ENCODE results near the gene HS3ST4. TPM values are rescaled to one million over a fixed set of nuclear protein-coding genes. Genes with fewer than 3 reads are reported as not detected.

Gene HS3ST4
- total RNA-seq, 4 donors from 2014 or later: not detected

GRCh38 chr16:25877103-25877502 lies 185.3 kb downstream of the HS3ST4 start:
- no peak overlapping the region for H3K4me3 ChIP-seq
- no peaks in the 10 kb centered on the region for H3K4me1 ChIP-seq
- TF ChIP-seq CTCF (IDR thresholded peaks at IDR 0.05) (no peak), POLR2A (IDR thresholded peaks at IDR 0.05) (no peak)
- no peaks in the 10 kb centered on the region for H3K36me3 ChIP-seq
- H3K27ac ChIP-seq: no peak overlapping the region
- H3K9me3 ChIP-seq: no peaks in the 10 kb centered on the region
- DNase-seq: no peak
- no peaks in the 10 kb centered on the region for H3K27me3 ChIP-seq

GRCh38 chr16:25886598-25886997 lies 194.8 kb downstream of the HS3ST4 start:
- Histone ChIP-seq H3K4me3 (no peak overlapping the region), H3K27me3 (no peaks in the 10 kb centered on the region), H3K36me3 (no peaks in the 10 kb centered on the region), H3K4me1 (no peaks in the 10 kb centered on the region), H3K9me3 (no peaks in the 10 kb centered on the region), H3K27ac (no peak overlapping the region)
- no peak for DNase-seq
- no peak for TF ChIP-seq CTCF (IDR thresholded peaks at IDR 0.05)
- TF ChIP-seq POLR2A (IDR thresholded peaks at IDR 0.05): no peak

- Histone ChIP-seq H3K27me3 (no peaks in the 10 kb centered on the region), H3K4me1 (no peaks in the 10 kb centered on the region), H3K27ac (no peak overlapping the region), H3K4me3 (no peak overlapping the region), H3K36me3 (no peaks in the 10 kb centered on the region), H3K9me3 (no peaks in the 10 kb centered on the region)
- TF ChIP-seq CTCF (IDR thresholded peaks at IDR 0.05) (no peak), POLR2A (IDR thresholded peaks at IDR 0.05) (no peak)
- no peak for DNase-seq
Observed at GRCh38 chr16:25888868-25889267, 197.1 kb downstream of the HS3ST4 start.

DNA sequence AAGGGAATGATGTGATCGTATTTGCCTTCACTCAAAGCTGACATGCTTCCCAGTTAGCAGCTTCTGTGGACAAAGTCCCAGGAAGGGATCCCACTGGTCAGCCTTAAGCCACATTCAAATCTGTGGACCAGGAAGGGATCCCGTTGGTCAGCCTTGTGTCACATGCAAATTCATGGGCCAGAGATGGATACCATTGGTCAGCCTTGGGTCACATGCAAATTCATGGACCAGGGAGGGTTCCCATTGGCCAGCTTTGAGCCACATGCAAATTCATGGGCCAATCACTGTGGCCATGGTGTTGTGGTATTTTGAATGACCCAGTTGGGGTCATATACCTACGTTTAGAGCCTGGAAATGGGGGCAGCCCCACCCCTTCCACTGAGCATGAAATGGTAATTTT lies 201.6 kb downstream of the HS3ST4 start:
- no peaks in the 10 kb centered on the region for H3K9me3 ChIP-seq
- no peaks in the 10 kb centered on the region for H3K4me1 ChIP-seq
- no peaks in the 10 kb centered on the region for H3K27me3 ChIP-seq
- H3K27ac ChIP-seq: no peak overlapping the region
- no peak overlapping the region for H3K4me3 ChIP-seq
- H3K36me3 ChIP-seq: no peaks in the 10 kb centered on the region
- no peak for DNase-seq
- TF ChIP-seq POLR2A (IDR thresholded peaks at IDR 0.05) (no peak), CTCF (IDR thresholded peaks at IDR 0.05) (no peak)

DNA sequence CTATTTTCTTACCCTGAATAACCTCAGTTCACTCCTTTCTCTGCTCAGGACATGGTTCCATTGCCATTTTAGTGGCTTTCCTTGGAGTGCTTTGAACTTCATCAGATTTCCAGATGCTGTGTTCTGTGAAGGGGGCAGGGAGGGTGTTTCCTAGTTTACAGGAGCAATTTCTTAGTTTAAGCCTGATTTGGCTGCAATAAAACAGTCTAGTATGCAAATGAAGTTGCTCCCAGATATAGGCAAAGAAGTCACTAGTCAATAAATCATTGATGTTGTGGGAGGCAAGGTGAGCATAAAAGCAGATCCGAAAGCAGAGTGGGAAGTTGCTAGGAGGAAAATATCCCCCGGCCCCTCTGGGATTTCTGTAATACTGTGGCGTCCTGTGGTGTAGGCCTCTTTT lies 202.3 kb downstream of the HS3ST4 start:
- Histone ChIP-seq H3K27ac (no peak overlapping the region), H3K36me3 (no peaks in the 10 kb centered on the region), H3K4me1 (no peaks in the 10 kb centered on the region), H3K4me3 (no peak overlapping the region), H3K9me3 (no peaks in the 10 kb centered on the region), H3K27me3 (no peaks in the 10 kb centered on the region)
- no peak for TF ChIP-seq CTCF (IDR thresholded peaks at IDR 0.05)
- TF ChIP-seq POLR2A (IDR thresholded peaks at IDR 0.05): no peak
- no peak for DNase-seq

DNA sequence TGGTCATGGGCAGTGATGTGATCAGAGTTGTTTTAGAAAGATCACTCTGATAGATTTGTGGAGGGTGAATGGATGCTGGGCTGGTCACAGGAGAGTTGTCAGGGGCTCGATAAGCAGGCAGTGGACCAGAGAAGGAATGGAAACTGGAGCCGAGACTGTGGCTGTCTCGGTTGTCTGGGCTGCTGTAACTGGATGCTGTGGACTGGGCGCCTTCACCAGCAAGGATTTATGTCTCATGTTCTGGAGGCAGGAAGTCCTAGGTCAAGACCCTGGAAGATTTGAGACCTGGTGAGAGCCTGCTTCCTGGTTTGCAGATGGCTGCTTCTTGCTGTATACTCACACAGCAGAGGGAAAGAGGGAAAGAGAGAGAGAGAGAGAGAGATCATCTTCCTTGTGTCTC lies 203.6 kb downstream of the HS3ST4 start:
- Histone ChIP-seq H3K4me3 (no peak overlapping the region), H3K27ac (no peak overlapping the region), H3K4me1 (no peaks in the 10 kb centered on the region), H3K27me3 (no peaks in the 10 kb centered on the region), H3K36me3 (no peaks in the 10 kb centered on the region), H3K9me3 (no peaks in the 10 kb centered on the region)
- TF ChIP-seq CTCF (IDR thresholded peaks at IDR 0.05) (no peak), POLR2A (IDR thresholded peaks at IDR 0.05) (no peak)
- DNase-seq: no peak
